ENCODE measurements around the gene MN1. TPM values are rescaled to one million over a fixed set of nuclear protein-coding genes. Genes with fewer than 3 reads are reported as not detected.
A peak's percentile ranks its signal among the peaks of the same experiment; 100 is the strongest.

Gene MN1
- polyA plus RNA-seq, 2 of the 4 experiments (the other 2 are of a cell fraction), result 0.59 to 2.4 TPM

DNA sequence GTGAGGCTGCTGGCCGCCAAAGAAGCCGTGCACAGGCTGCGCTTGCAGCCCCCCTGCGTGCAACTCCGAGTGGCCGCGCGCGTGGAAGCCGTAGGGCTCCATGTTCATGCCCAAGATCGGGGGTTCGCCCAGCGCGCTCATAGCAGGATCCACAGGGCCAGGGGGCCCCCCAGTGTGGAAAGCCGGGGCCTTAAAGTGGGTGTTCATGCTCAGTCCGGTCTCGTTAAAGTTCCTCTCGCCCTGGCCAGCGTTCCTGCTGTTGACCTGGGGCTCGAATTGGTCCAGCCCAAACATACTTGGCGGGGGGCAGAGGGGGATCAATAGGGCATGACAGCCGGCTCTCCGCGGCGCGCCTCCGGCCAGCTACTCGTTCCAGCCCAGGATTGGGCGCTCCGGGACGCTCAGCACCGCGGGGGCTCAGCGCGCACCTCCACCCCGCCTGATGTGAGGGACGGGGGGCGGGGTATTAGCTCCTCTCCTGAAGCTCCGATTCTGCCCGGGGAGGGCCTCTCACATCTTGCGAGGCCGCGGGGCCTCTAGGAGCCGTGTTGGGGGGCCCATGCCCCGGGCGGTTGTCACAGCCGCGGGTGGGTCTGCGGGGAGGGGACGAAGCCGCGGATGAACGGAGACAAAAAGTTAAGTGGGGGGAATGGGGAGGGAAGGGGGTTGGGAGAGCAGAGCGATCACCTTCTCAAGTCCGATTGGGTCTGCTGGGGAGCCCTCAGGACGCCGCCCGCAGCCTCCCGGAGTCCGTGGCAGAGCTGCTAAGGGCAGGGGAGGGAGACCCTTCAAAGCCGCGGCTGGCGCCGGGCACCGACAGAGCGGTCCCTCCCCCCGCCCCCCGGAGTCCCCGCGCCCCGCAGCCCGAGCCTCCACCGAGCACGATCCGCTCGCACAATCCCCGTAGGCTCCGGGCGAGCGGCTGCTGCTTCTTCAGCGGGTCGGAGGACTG lies 1.0 kb downstream of the MN1 start:
- WGBS (ENCODE audit: missing lambda C conversion rate), result 44% methylated on average over 12 of the region's 82 CpGs
- ChIA-PET CTCF (interaction anchor here (1.0 kb wide), 1 partner anchor 395 kb away, joined by 4 read pairs; no protein-coding TSS in a partner anchor), POLR2A (interaction anchor here (0.6 kb wide), 1 partner anchor 81 kb away, joined by 3 read pairs; no protein-coding TSS in a partner anchor)
- FAIRE-seq (no peak), DNase-seq (ENCODE audit: low read depth in 1 of 2, low spot score in 1 of 2) (no peak), ATAC-seq (peak; percentile 8 to 30; a peak in 3 of 6 replicates)
- peak overlapping the region; percentile 98 for H3K4me2 ChIP-seq
- TF ChIP-seq SMC3 (IDR thresholded peaks at IDR 0.05) (no peak), ZNF302 (CRISPR knock-in tag; IDR thresholded peaks at IDR 0.05) (no peak), USF2 (IDR thresholded peaks at IDR 0.05) (no peak), POLR2A (IDR thresholded peaks at IDR 0.05; ENCODE audit: low read length) (no peak), CBX2 (IDR thresholded peaks at IDR 0.05; ENCODE audit: borderline replicate concordance, low read depth) (no peak), TP53 (CRISPR knock-in tag; IDR thresholded peaks at IDR 0.05) (no peak), RFX5 (IDR thresholded peaks at IDR 0.05) (no peak), TFCP2L1 (CRISPR knock-in tag; IDR thresholded peaks at IDR 0.05) (no peak), CHD2 (IDR thresholded peaks at IDR 0.05; ENCODE audit: low read length, partially characterized antibody) (no peak), HOXB13 (CRISPR knock-in tag; IDR thresholded peaks at IDR 0.05; ENCODE audit: low read depth) (no peak), BHLHE40 (IDR thresholded peaks at IDR 0.05; ENCODE audit: low read depth, low read length) (no peak), NPAS2 (CRISPR knock-in tag; IDR thresholded peaks at IDR 0.05; ENCODE audit: borderline replicate concordance) (no peak), ZFP36 (IDR thresholded peaks at IDR 0.05; ENCODE audit: borderline replicate concordance, partially characterized antibody) (no peak), HMGXB4 (CRISPR knock-in tag; IDR thresholded peaks at IDR 0.05; ENCODE audit: borderline replicate concordance) (no peak), PBX3 (IDR thresholded peaks at IDR 0.05) (no peak), RARB (CRISPR knock-in tag; IDR thresholded peaks at IDR 0.05) (no peak)
- TF ChIP-seq, protein P1, sequence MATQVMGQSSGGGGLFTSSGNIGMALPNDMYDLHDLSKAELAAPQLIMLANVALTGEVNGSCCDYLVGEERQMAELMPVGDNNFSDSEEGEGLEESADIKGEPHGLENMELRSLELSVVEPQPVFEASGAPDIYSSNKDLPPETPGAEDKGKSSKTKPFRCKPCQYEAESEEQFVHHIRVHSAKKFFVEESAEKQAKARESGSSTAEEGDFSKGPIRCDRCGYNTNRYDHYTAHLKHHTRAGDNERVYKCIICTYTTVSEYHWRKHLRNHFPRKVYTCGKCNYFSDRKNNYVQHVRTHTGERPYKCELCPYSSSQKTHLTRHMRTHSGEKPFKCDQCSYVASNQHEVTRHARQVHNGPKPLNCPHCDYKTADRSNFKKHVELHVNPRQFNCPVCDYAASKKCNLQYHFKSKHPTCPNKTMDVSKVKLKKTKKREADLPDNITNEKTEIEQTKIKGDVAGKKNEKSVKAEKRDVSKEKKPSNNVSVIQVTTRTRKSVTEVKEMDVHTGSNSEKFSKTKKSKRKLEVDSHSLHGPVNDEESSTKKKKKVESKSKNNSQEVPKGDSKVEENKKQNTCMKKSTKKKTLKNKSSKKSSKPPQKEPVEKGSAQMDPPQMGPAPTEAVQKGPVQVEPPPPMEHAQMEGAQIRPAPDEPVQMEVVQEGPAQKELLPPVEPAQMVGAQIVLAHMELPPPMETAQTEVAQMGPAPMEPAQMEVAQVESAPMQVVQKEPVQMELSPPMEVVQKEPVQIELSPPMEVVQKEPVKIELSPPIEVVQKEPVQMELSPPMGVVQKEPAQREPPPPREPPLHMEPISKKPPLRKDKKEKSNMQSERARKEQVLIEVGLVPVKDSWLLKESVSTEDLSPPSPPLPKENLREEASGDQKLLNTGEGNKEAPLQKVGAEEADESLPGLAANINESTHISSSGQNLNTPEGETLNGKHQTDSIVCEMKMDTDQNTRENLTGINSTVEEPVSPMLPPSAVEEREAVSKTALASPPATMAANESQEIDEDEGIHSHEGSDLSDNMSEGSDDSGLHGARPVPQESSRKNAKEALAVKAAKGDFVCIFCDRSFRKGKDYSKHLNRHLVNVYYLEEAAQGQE (IDR thresholded peaks at IDR 0.05), result no peak
- no peaks in the 10 kb centered on the region for H3K9me3 ChIP-seq
- peak overlapping the region; percentile 97 for H3K27ac ChIP-seq
- peak overlapping the region; percentile 74 for H3K4me3 ChIP-seq
- H3K4me1 ChIP-seq, result peaks cover 16% of the 10 kb centered on the region

Data from A549 (cell line).